Measurements from ENCODE around the gene ZNF598. TPM values are rescaled to one million over a fixed set of nuclear protein-coding genes. Genes with fewer than 3 reads are reported as not detected.

Gene ZNF598
- total and polyA plus RNA-seq, 2 of the 13 experiments (the other 11 are each of a cell fraction or from before 2014, with no cell fraction given): 13.5 to 14.2 TPM

DNA sequence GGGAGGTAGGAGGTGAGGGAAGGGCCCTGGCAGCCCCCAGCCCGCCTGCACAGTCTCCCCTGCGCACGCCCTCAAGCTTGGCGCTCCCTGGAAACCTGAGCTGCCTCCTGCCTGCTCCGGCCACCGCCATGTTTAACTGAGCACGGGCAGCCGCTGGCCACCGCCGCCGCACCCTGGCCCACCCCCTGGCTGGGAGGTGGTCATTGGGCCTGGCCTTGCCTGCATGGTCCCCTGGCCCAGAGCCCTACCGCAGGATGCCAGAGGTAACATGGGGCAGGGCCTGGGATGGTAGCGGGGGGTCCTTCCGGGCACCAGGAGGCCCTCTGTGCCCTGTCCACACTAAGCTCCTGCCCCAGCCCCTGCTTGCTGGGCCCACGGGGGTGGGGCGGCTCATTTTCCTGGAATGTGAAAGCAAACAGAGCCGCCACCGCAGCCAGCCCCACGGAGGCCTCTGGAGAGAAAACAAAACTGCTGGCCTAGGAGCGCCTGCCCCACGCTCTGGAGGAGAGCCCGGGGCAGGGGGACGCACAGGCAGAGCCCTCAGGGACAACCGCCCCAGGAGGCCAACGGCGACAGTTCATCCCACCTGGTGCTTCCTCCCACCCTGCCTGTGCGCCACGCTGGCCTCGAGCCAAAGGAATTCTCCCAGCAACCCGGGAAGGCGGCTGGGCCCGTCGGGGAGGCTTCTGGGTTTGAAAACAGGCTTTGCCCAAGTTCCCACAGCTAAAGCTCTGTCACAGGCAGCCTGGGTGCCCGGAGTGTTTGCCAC lies 26.0 kb upstream of the ZNF598 start (continued):
- TF ChIP-seq, protein P1, sequence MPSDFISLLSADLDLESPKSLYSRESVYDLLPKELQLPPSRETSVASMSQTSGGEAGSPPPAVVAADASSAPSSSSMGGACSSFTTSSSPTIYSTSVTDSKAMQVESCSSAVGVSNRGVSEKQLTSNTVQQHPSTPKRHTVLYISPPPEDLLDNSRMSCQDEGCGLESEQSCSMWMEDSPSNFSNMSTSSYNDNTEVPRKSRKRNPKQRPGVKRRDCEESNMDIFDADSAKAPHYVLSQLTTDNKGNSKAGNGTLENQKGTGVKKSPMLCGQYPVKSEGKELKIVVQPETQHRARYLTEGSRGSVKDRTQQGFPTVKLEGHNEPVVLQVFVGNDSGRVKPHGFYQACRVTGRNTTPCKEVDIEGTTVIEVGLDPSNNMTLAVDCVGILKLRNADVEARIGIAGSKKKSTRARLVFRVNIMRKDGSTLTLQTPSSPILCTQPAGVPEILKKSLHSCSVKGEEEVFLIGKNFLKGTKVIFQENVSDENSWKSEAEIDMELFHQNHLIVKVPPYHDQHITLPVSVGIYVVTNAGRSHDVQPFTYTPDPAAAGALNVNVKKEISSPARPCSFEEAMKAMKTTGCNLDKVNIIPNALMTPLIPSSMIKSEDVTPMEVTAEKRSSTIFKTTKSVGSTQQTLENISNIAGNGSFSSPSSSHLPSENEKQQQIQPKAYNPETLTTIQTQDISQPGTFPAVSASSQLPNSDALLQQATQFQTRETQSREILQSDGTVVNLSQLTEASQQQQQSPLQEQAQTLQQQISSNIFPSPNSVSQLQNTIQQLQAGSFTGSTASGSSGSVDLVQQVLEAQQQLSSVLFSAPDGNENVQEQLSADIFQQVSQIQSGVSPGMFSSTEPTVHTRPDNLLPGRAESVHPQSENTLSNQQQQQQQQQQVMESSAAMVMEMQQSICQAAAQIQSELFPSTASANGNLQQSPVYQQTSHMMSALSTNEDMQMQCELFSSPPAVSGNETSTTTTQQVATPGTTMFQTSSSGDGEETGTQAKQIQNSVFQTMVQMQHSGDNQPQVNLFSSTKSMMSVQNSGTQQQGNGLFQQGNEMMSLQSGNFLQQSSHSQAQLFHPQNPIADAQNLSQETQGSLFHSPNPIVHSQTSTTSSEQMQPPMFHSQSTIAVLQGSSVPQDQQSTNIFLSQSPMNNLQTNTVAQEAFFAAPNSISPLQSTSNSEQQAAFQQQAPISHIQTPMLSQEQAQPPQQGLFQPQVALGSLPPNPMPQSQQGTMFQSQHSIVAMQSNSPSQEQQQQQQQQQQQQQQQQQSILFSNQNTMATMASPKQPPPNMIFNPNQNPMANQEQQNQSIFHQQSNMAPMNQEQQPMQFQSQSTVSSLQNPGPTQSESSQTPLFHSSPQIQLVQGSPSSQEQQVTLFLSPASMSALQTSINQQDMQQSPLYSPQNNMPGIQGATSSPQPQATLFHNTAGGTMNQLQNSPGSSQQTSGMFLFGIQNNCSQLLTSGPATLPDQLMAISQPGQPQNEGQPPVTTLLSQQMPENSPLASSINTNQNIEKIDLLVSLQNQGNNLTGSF (CRISPR knock-in tag; IDR thresholded peaks at IDR 0.05): no peak
- TF ChIP-seq NR2F6 (IDR thresholded peaks at IDR 0.05) (peak; percentile 74), NR2F6 (CRISPR knock-in tag; IDR thresholded peaks at IDR 0.05) (peak; percentile 75), TOPORS (CRISPR knock-in tag; IDR thresholded peaks at IDR 0.05) (no peak), ARHGAP35 (CRISPR knock-in tag; IDR thresholded peaks at IDR 0.05; ENCODE audit: borderline replicate concordance) (no peak), ZNF788 (CRISPR knock-in tag; IDR thresholded peaks at IDR 0.05; ENCODE audit: borderline replicate concordance) (peak; percentile 89), ZNF724P (CRISPR knock-in tag; IDR thresholded peaks at IDR 0.05; ENCODE audit: borderline replicate concordance) (no peak), ZNF709 (CRISPR knock-in tag; IDR thresholded peaks at IDR 0.05) (no peak), HNF4G (IDR thresholded peaks at IDR 0.05; ENCODE audit: borderline replicate concordance, low read depth, low read length) (no peak), HNF4G (CRISPR knock-in tag; IDR thresholded peaks at IDR 0.05; ENCODE audit: borderline replicate concordance, low read depth) (no peak; the same call in 1 of the 2 replicates), RAD21 (CRISPR knock-in tag; IDR thresholded peaks at IDR 0.05) (0 out of 2 replicates have a peak, but pooled peaks have one; percentile 6), ATAD3A (CRISPR knock-in tag; IDR thresholded peaks at IDR 0.05) (no peak)
- TF ChIP-seq, protein P2, sequence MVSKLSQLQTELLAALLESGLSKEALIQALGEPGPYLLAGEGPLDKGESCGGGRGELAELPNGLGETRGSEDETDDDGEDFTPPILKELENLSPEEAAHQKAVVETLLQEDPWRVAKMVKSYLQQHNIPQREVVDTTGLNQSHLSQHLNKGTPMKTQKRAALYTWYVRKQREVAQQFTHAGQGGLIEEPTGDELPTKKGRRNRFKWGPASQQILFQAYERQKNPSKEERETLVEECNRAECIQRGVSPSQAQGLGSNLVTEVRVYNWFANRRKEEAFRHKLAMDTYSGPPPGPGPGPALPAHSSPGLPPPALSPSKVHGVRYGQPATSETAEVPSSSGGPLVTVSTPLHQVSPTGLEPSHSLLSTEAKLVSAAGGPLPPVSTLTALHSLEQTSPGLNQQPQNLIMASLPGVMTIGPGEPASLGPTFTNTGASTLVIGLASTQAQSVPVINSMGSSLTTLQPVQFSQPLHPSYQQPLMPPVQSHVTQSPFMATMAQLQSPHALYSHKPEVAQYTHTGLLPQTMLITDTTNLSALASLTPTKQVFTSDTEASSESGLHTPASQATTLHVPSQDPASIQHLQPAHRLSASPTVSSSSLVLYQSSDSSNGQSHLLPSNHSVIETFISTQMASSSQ (IDR thresholded peaks at IDR 0.05; ENCODE audit: low read depth): no peak
- TF ChIP-seq, protein P2 (CRISPR knock-in tag; IDR thresholded peaks at IDR 0.05; ENCODE audit: borderline replicate concordance): peak; percentile 73
- TF ChIP-seq, protein P3, sequence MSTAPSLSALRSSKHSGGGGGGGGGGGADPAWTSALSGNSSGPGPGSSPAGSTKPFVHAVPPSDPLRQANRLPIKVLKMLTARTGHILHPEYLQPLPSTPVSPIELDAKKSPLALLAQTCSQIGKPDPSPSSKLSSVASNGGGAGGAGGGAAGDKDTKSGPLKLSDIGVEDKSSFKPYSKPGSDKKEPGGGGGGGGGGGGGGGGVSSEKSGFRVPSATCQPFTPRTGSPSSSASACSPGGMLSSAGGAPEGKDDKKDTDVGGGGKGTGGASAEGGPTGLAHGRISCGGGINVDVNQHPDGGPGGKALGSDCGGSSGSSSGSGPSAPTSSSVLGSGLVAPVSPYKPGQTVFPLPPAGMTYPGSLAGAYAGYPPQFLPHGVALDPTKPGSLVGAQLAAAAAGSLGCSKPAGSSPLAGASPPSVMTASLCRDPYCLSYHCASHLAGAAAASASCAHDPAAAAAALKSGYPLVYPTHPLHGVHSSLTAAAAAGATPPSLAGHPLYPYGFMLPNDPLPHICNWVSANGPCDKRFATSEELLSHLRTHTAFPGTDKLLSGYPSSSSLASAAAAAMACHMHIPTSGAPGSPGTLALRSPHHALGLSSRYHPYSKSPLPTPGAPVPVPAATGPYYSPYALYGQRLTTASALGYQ (CRISPR knock-in tag; IDR thresholded peaks at IDR 0.05): peak; percentile 87; the same call in 1 of the 2 replicates
- TF ChIP-seq, protein P4, sequence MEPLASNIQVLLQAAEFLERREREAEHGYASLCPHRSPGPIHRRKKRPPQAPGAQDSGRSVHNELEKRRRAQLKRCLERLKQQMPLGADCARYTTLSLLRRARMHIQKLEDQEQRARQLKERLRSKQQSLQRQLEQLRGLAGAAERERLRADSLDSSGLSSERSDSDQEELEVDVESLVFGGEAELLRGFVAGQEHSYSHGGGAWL (CRISPR knock-in tag; IDR thresholded peaks at IDR 0.05): peak; percentile 79

Data from HepG2 (cell line).